Calu3 (cell line): ENCODE measurements around the gene RNF19B. TPM values are rescaled to one million over a fixed set of nuclear protein-coding genes. Genes with fewer than 3 reads are reported as not detected.

Source experiments
- BruUV-seq: library from RNA; stranded (reverse); fragments of 400-500 nt; replicated peaks from 2 replicates; lab custom pipeline; 2021; lab: Mats Ljungman, UMichigan
- CTCF ChIA-PET: fragments of 300-600 bp; sonication (Branson Sonifier 250); formaldehyde crosslinking; loops from one replicate; lab custom pipeline; 2022; ENCODE audit warnings: antibody characterized with exemption; lab: Charles Lee
- DNase-seq: peaks from one replicate; pipeline ENCODE4 v3.0.0; 2022
- H3K27ac Mint-ChIP-seq: one replicate; pipeline ENCODE4 v1.8.0; 2022; ENCODE audit warnings: mixed read lengths; ENCODE audit not compliant: unreplicated experiment
- H3K27me3 Mint-ChIP-seq: one replicate; pipeline ENCODE4 v1.8.0; 2022; ENCODE audit warnings: mixed read lengths; ENCODE audit not compliant: unreplicated experiment
- H3K36me3 Mint-ChIP-seq: one replicate; pipeline ENCODE4 v1.8.0; 2022; ENCODE audit warnings: mild to moderate bottlenecking, moderate library complexity, mixed read lengths; ENCODE audit not compliant: insufficient read depth, unreplicated experiment
- H3K4me1 Mint-ChIP-seq: one replicate; pipeline ENCODE4 v1.8.0; 2022; ENCODE audit warnings: mild to moderate bottlenecking, low read depth, mixed read lengths; ENCODE audit not compliant: unreplicated experiment
- H3K4me3 Mint-ChIP-seq: one replicate; pipeline ENCODE4 v1.8.0; 2022; ENCODE audit warnings: mild to moderate bottlenecking, low read depth, moderate library complexity, mixed read lengths; ENCODE audit not compliant: unreplicated experiment
- H3K9me3 Mint-ChIP-seq: one replicate; pipeline ENCODE4 v1.8.0; 2022; ENCODE audit warnings: low read depth, mixed read lengths; ENCODE audit not compliant: unreplicated experiment
- intact Hi-C: fragments of 100-400 bp; cut with micrococcal nuclease; formaldehyde crosslinking; loops from one replicate; pipeline ENCODE4 v1.10.0; 2022; ENCODE audit not compliant: unreplicated experiment
- total RNA-seq: library from RNA; stranded (reverse); gene quantifications from 2 replicates; pipeline ENCODE4 v1.2.3, GENCODE V29; 2022
- TF ChIP-seq, protein P1 (sequence below): fragments of 200-600 bp; IDR thresholded peaks from one replicate; pipeline ENCODE4 v1.8.0; 2022; ENCODE audit warnings: antibody characterized with exemption; ENCODE audit not compliant: unreplicated experiment

RNF19B gene
- total RNA-seq, 1 experiment from 2014 or later: 21.5 TPM

GRCh38 chr1:32967888-32968568 is 3.4 kb upstream of the RNF19B start:
- TF ChIP-seq, protein P1, sequence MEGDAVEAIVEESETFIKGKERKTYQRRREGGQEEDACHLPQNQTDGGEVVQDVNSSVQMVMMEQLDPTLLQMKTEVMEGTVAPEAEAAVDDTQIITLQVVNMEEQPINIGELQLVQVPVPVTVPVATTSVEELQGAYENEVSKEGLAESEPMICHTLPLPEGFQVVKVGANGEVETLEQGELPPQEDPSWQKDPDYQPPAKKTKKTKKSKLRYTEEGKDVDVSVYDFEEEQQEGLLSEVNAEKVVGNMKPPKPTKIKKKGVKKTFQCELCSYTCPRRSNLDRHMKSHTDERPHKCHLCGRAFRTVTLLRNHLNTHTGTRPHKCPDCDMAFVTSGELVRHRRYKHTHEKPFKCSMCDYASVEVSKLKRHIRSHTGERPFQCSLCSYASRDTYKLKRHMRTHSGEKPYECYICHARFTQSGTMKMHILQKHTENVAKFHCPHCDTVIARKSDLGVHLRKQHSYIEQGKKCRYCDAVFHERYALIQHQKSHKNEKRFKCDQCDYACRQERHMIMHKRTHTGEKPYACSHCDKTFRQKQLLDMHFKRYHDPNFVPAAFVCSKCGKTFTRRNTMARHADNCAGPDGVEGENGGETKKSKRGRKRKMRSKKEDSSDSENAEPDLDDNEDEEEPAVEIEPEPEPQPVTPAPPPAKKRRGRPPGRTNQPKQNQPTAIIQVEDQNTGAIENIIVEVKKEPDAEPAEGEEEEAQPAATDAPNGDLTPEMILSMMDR: no peak
- H3K9me3 Mint-ChIP-seq: no peaks in the 10 kb centered on the region
- no peak overlapping the region for H3K27ac Mint-ChIP-seq
- H3K4me1 Mint-ChIP-seq: peaks cover 18% of the 10 kb centered on the region
- DNase-seq: no peak
- CTCF ChIA-PET: no interaction called here
- no peak overlapping the region for H3K4me3 Mint-ChIP-seq
- BruUV-seq: no TSS peak
- H3K27me3 Mint-ChIP-seq: peaks cover 11% of the 10 kb centered on the region
- intact Hi-C loops: no loop called here
- H3K36me3 Mint-ChIP-seq: peaks cover 30% of the 10 kb centered on the region

DNA sequence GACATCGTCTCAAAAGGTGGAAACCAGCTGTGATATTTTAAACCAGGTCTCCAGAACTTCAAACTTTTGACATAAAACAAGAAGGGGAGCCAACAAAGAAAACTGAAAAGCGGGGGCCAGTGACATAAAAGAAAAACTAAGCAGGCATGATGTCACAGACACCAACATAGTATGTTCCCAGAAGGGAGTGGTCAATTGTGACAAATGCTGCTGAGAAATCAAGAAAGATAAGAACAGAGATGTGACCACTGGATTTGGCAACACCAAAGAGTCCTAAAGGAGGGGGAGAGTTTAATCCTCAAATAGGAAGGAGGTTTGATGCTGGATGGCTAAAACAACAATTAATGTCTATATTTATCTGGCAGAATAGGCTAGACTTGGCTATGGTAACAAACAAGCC is 2.3 kb upstream of the RNF19B start:
- CTCF ChIA-PET: no interaction called here
- Mint-ChIP-seq H3K36me3 (peaks cover 29% of the 10 kb centered on the region), H3K4me3 (no peak overlapping the region), H3K27me3 (peaks cover 11% of the 10 kb centered on the region), H3K4me1 (peaks cover 9% of the 10 kb centered on the region), H3K27ac (no peak overlapping the region), H3K9me3 (no peaks in the 10 kb centered on the region)
- no peak for DNase-seq
- intact Hi-C loops: no loop called here
- TF ChIP-seq, protein P1: no peak
- no TSS peak for BruUV-seq

DNA sequence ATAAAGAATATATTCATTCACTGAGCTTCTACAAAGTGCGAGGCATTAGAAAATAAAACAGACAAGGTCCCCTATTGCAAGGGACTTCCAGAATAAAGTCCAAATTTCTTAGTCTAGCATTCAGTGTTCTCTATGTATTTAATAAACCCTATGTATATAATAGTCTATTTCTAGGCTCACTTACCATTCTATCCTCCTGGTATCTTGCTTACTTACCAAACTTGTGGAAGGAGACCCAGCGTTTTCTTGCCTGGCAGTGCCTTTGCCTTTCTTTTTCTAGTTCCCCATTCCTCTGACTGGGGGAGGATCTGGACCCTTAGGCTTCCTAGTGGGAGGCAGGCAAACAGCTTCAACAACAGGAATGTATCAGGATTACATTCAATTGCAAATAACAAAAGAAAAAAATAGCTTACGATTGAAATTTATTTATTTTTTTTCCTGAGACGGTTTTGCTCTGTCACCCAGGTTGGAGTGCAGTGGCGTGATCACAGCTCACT is 690 bp upstream of the RNF19B start:
- BruUV-seq: no TSS peak

DNA sequence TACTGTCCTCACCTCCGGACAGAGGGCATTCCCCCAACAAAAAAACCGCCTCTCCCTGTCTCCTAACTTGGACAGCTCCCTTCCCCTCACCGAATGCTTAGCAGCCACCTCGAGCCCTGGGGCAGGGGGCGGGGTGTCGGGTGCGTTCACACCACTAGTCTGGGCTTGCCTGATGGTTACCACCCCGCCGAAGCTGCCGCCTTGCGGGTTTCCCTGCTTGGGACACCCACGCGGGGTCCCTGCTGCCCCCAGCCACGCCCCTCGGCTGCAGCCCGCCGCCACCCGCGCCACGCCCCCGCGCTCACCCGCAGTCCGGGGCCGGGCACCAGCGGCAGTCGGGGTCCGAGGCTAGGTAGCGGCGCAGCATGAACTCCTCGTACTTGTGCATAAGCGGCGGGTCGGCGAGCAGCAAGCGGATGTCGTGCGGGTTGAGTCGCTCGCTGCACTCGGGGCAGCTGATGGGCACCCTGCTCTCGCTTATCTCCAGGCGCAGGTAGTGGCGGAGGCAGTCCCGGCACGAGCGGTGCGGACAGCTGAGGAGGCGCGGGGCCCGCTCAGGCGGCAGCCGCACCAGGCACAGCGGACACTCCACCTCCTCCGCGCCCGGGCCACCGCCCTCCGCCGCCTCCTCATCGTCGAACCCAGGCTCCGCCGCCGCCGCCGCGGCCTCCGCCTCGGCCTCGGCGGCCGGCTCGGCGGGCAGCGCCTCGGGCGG is 706 bp downstream of the RNF19B start:
- H3K27me3 Mint-ChIP-seq: no peaks in the 10 kb centered on the region

More for the DNA sequence above, 690 bp upstream of the RNF19B start:
- no peak for DNase-seq
- peak overlapping the region; percentile 70 for H3K27ac Mint-ChIP-seq
- no peaks in the 10 kb centered on the region for H3K27me3 Mint-ChIP-seq
- H3K9me3 Mint-ChIP-seq: no peaks in the 10 kb centered on the region
- peak overlapping the region; percentile 84 for H3K4me3 Mint-ChIP-seq
- H3K36me3 Mint-ChIP-seq: peaks cover 29% of the 10 kb centered on the region
- TF ChIP-seq, protein P1: no peak
- H3K4me1 Mint-ChIP-seq: peaks cover 20% of the 10 kb centered on the region
- CTCF ChIA-PET: interaction anchor here (0.5 to 1.8 kb wide), 7 partner anchors 12 to 248 kb away, joined by 3 to 12 read pairs (median 4); no protein-coding TSS in a partner anchor
- intact Hi-C loops: no loop called here

More for the DNA sequence above, 706 bp downstream of the RNF19B start:
- no peaks in the 10 kb centered on the region for H3K9me3 Mint-ChIP-seq
- peaks cover 29% of the 10 kb centered on the region for H3K36me3 Mint-ChIP-seq
- peak overlapping the region; percentile 84 for H3K4me3 Mint-ChIP-seq
- TF ChIP-seq, protein P1: no peak
- intact Hi-C loops: no loop called here
- peaks cover 15% of the 10 kb centered on the region for H3K4me1 Mint-ChIP-seq
- CTCF ChIA-PET: interaction anchor here (0.5 to 1.8 kb wide), 4 partner anchors 10 to 649 kb away, joined by 3 to 12 read pairs (median 5); no protein-coding TSS in a partner anchor
- peak; percentile 68 for DNase-seq
- peak overlapping the region; percentile 45 for H3K27ac Mint-ChIP-seq
- no TSS peak for BruUV-seq
